ENCODE results near the gene PIP5KL1. TPM values are rescaled to one million over a fixed set of nuclear protein-coding genes. Genes with fewer than 3 reads are reported as not detected.

PIP5KL1 gene
- total RNA-seq, 2 experiments from 2014 or later = 0.95 to 4.4 TPM

Other genes starting within 250 kb of the PIP5KL1 start
- 0.22 TPM in 1 of 2 replicates, not detected in the other for gene CFAP157, start 223.8 kb downstream of the PIP5KL1 start, total RNA-seq (2014; rRNA removed; shearing (Covaris generic))
- gene CFAP157, start 223.8 kb downstream of the PIP5KL1 start, total RNA-seq (2022) = 0.13 TPM in 1 of 2 replicates, not detected in the other
- 11.1 and 12.4 TPM in 2 replicates for gene PTRH1, start 215.1 kb downstream of the PIP5KL1 start, total RNA-seq (2014; rRNA removed; shearing (Covaris generic))
- 8.9 and 10.2 TPM in 2 replicates for gene PTRH1, start 215.1 kb downstream of the PIP5KL1 start, total RNA-seq (2022)
- gene TTC16, start 214.7 kb downstream of the PIP5KL1 start, total RNA-seq (2014; rRNA removed; shearing (Covaris generic)) = not detected in 2 replicates
- not detected in 2 replicates for gene TTC16, start 214.7 kb downstream of the PIP5KL1 start, total RNA-seq (2022)
- 8.9 and 13.9 TPM in 2 replicates for gene TOR2A, start 195.5 kb downstream of the PIP5KL1 start, total RNA-seq (2014; rRNA removed; shearing (Covaris generic))
- gene TOR2A, start 195.5 kb downstream of the PIP5KL1 start, total RNA-seq (2022) = 17.9 and 21.6 TPM in 2 replicates
- gene SH2D3C, start 152.1 kb downstream of the PIP5KL1 start, total RNA-seq (2014; rRNA removed; shearing (Covaris generic)) = 38.5 and 40.0 TPM in 2 replicates
- gene SH2D3C, start 152.1 kb downstream of the PIP5KL1 start, total RNA-seq (2022) = 39.1 and 45.7 TPM in 2 replicates
- gene CDK9, start 144.7 kb downstream of the PIP5KL1 start, total RNA-seq (2014; rRNA removed; shearing (Covaris generic)) = 69.8 and 80.0 TPM in 2 replicates
- gene CDK9, start 144.7 kb downstream of the PIP5KL1 start, total RNA-seq (2022) = 123 and 136 TPM in 2 replicates
- 136 and 147 TPM in 2 replicates for gene FPGS, start 127.9 kb downstream of the PIP5KL1 start, total RNA-seq (2014; rRNA removed; shearing (Covaris generic))
- gene FPGS, start 127.9 kb downstream of the PIP5KL1 start, total RNA-seq (2022) = 132 and 165 TPM in 2 replicates
- gene ENG, start 76.1 kb downstream of the PIP5KL1 start, total RNA-seq (2014; rRNA removed; shearing (Covaris generic)) = not detected in 2 replicates
- not detected in 2 replicates for gene ENG, start 76.1 kb downstream of the PIP5KL1 start, total RNA-seq (2022)
- gene AK1, start 53.1 kb downstream of the PIP5KL1 start, total RNA-seq (2014; rRNA removed; shearing (Covaris generic)) = 10.7 and 19.5 TPM in 2 replicates
- 21.6 and 22.6 TPM in 2 replicates for gene AK1, start 53.1 kb downstream of the PIP5KL1 start, total RNA-seq (2022)
- 38.8 and 43.7 TPM in 2 replicates for gene ST6GALNAC6, start 31.2 kb downstream of the PIP5KL1 start, total RNA-seq (2014; rRNA removed; shearing (Covaris generic))
- 51.3 and 52.7 TPM in 2 replicates for gene ST6GALNAC6, start 31.2 kb downstream of the PIP5KL1 start, total RNA-seq (2022)
- gene ST6GALNAC4, start 13.7 kb downstream of the PIP5KL1 start, total RNA-seq (2014; rRNA removed; shearing (Covaris generic)) = 112 and 180 TPM in 2 replicates
- gene ST6GALNAC4, start 13.7 kb downstream of the PIP5KL1 start, total RNA-seq (2022) = 118 and 125 TPM in 2 replicates
- gene DPM2, start 7.1 kb upstream of the PIP5KL1 start, total RNA-seq (2014; rRNA removed; shearing (Covaris generic)) = 31.6 and 49.7 TPM in 2 replicates
- gene DPM2, start 7.1 kb upstream of the PIP5KL1 start, total RNA-seq (2022) = 47.7 and 50.7 TPM in 2 replicates
- gene EEIG1, start 50.2 kb upstream of the PIP5KL1 start, total RNA-seq (2014; rRNA removed; shearing (Covaris generic)) = 25.8 and 34.7 TPM in 2 replicates
- gene EEIG1, start 50.2 kb upstream of the PIP5KL1 start, total RNA-seq (2022) = 60.1 and 69.1 TPM in 2 replicates
- 8.6 TPM in 2 replicates for gene NAIF1, start 136.5 kb upstream of the PIP5KL1 start, total RNA-seq (2014; rRNA removed; shearing (Covaris generic))
- gene NAIF1, start 136.5 kb upstream of the PIP5KL1 start, total RNA-seq (2022) = 14.8 and 14.9 TPM in 2 replicates
- gene SLC25A25, start 137.5 kb upstream of the PIP5KL1 start, total RNA-seq (2014; rRNA removed; shearing (Covaris generic)) = 21.4 and 23.7 TPM in 2 replicates
- gene SLC25A25, start 137.5 kb upstream of the PIP5KL1 start, total RNA-seq (2022) = 17.6 and 20.2 TPM in 2 replicates
- gene PTGES2, start 197.0 kb upstream of the PIP5KL1 start, total RNA-seq (2014; rRNA removed; shearing (Covaris generic)) = 67.4 and 68.1 TPM in 2 replicates
- gene PTGES2, start 197.0 kb upstream of the PIP5KL1 start, total RNA-seq (2022) = 59.2 and 76.3 TPM in 2 replicates
- gene LCN2, start 218.7 kb upstream of the PIP5KL1 start, total RNA-seq (2014; rRNA removed; shearing (Covaris generic)) = not detected in 2 replicates
- gene LCN2, start 218.7 kb upstream of the PIP5KL1 start, total RNA-seq (2022) = not detected in 2 replicates
- gene BBLN, start 229.5 kb upstream of the PIP5KL1 start, total RNA-seq (2014; rRNA removed; shearing (Covaris generic)) = 82.0 and 104 TPM in 2 replicates
- gene BBLN, start 229.5 kb upstream of the PIP5KL1 start, total RNA-seq (2022) = 66.9 and 67.5 TPM in 2 replicates

Measured in OCI-LY7 (cell line).